Measurements from ENCODE around the gene CD164.
"Not testable (repeated sequence)": the region's sequence is repeated elsewhere in the genome, so short reads cannot be mapped to it uniquely, and the experiment has no call there.

CD164 gene

GRCh38 chr6:109340811-109341210 lies 41.5 kb downstream of the CD164 start:
- no peak for DNase-seq

DNA sequence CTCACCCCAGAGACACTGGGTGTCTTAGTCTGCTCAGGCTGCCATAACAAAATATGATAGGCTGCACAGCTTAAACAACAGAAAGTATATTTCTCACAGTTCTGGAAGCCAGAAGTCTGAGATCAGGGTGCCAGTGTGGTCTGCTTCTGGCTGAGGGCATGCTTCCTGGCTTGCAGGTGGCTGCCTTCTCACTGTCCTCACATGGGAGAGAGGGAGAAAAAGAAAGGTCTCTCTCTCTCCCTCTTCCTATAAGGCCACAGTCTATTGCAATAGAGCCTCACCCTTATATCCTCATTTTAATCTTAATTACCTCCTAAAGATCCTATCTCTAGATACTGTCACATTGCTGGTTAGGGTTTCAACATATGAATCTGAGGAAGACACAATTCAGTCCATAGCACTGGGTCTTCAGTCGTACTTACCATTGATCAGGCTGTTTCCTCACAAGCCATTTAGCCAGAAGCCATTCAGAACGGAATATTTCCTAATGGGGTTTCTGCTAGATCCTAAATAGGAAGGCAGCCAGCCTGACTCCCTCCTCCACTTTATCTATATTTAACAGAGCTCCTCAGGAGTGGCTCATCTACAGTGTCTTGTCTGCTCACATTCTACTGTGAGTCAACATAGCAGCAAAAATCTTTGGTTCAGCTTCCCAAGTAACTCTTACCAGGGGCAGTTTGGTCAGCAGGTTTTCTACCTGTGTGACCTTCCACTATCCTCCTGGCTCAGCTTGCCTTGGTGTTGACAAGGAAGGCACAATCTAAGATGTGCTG lies 42.2 kb downstream of the CD164 start:
- no peak for DNase-seq

- DNase-seq: no peak
Measured at GRCh38 chr6:109336221-109336961, 45.9 kb downstream of the CD164 start.

- DNase-seq: not testable (repeated sequence)
Measured at GRCh38 chr6:109333870-109334269, 48.4 kb downstream of the CD164 start.

DNA sequence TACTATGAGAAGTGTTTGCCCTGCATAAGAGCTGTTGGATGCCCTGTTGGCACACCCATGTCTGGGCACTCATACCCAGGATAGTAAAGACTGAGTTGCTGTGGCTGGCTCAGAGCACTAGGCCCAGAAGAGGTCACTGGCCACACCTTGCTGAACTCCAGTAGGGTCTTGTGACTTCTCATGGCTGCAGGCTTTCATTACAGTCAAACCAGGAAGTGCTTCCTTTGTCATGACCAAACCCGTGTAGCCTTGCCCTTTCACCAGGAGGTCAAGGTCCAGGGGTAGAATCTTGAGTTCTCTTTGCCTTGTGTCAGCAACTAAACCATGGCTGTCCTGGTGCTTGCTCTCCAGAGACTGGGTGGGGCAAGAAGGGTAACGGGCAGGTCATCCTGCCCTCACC lies 49.5 kb downstream of the CD164 start:
- no peak for DNase-seq

DNA sequence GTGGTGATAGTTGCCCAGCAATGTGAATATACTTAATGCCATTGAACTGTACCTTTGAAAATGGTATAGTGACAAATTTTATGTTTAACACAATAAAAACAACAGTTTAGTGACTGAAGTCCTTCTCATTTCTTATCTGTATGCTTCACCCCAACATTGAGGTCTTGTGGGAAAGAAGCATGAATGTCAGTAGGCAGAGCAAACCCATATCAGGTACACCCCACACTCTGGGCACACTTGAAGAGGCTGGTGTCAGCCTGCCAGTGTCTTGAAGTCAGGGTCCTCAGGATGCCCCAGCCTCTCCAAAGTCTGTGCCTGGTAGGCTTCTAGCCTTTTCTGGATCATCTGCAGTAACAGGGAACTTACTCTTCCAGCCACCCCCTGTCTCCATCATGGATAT lies 51.2 kb downstream of the CD164 start:
- DNase-seq: no peak

GRCh38 chr6:109330263-109330662 lies 52.0 kb downstream of the CD164 start:
- no peak for DNase-seq

GRCh38 chr6:109328629-109329028 lies 53.6 kb downstream of the CD164 start:
- DNase-seq: no peak

DNA sequence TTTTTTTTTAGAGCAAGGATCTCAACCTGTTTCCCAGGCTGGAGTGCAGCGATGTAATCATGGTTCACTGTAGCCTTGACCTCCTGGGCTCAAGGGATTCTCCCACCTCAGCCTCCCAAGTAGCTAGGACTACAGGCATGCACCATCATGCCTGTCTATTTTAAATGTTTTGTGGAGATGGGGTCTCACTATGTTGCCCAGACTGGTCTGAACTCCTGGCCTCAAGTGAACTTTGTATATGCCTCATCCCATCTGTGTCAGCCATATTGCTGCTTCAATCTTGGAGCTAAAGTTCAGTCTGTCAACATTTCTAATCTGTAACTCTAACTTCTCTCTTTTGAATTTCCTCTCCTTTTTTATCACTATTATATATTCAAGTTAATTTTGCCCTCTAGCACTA lies 54.3 kb downstream of the CD164 start:
- no peak for DNase-seq

GRCh38 chr6:109327491-109327890 lies 54.8 kb downstream of the CD164 start:
- no peak for DNase-seq

DNA sequence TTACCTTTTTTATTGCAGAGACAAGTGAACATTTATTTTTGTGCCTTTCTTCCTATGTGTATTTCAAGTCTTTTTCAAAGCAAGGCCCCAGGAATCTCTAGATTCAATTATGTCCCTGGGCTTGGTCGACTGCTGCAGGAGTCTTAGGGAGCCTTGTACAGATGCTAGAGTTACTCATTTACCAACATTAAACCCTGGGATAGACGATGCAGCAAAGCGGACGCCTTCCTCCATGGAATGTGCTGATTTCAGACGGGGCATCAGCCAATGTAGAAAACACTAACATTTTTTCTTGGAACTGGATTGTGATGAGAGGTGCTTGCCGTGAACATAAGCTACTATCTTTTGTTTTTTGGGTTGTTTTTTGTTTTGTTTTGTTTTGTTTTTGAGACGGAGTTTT lies 55.9 kb downstream of the CD164 start:
- DNase-seq: no peak

DNA sequence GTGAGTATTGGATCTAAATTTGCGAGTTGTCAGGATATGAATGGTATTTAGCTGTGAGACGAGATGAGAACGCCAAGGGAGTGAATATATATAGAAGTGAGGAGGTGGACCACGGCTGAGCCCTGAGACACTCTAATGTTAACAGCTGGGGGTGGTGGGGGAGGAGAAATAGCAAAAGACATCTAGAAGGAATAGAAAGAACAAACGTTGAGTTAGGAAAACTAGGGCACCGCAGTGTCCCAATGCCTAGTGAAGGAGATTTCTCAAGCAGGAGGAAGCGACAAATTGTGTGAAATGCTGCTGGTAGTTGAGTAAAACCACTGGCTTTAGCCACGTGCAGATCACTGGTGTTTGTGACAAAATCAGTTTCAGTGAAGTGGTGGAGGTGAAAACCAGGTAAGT lies 56.9 kb downstream of the CD164 start:
- no peak for DNase-seq

DNA sequence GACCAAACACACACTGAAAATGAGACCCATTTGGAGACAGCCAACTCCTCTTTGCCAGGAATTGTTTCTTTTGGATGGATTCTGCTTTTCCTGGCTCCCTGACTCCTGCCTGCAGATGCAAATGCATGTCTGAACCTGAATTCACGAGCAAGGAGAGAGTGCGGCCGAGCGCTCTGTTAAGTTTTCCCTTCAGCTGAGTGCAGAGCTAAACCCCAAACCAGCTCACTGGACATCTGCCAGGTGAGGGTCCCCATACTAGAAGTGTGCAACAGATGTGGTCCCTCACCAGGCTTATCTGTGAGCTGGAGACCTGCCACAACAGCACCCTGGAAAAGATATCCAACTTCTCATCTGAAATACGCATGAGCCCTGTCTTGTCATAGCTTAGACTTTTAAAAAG lies 59.0 kb downstream of the CD164 start:
- DNase-seq: peak; percentile 66

DNA sequence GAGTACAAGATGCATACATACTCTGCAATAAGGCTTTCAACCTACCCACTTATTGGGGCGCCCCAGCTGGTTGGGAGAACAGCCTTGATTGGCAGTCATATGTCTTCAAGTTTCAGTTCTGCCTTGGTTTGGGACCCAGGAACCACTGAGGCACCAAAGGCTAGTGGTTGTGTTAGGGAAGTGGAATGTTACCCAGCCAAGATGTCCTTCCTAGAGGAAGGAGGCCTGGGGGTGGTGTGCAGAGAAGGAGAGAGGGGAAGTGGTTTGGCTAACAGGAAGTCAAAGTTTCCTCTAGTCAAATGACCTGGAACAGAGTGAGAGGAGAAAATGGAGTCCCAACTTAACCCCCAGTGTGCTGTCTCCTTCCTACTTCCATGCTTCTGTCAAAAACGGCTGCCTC lies 59.4 kb downstream of the CD164 start:
- no peak for DNase-seq

DNA sequence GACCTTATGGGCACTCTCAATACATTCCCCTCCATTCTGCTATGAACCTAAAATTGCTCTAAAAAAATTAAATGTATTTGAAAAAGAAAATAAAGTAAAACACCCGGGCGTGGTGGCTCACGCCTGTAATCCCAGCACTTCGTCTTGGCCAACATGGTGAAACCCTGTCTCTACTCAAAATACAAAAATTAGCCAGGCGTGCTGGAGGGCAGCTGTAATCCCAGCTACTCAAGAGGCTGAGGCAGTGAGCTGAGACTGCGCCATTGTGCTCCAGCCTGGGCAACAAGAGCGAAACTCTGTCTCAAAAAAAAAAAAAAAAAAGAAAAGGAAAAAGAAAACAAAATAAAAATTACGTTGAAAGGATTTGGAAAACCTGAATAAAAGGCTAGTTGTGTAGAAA lies 60.5 kb downstream of the CD164 start:
- DNase-seq: no peak

DNA sequence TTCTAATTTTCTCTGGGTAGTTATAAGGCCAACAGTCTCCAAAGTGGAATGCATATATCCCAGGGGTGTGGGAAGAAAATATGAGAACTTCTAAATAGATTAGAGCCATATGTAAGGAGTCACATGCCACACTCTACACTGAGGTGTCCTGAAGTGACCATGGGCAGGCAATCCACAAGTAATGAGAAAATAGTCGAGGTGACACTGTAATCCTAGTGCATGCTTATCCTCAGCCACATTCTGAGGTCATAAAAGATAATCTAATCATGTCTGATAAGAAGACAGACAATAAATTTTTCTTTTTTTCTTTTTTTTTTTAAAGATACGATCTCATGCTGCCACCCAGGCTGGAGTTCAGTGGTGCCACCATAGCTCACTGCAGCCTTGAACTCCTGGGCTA lies 62.2 kb downstream of the CD164 start:
- no peak for DNase-seq

GRCh38 chr6:109318328-109318876 lies 63.9 kb downstream of the CD164 start:
- DNase-seq: peak; percentile 72

- no peak for DNase-seq
Measured at GRCh38 chr6:109316909-109317308, 65.4 kb downstream of the CD164 start.
